Endothelial cell of umbilical vein (primary cell): ENCODE measurements around the gene TMEM94. TPM values are rescaled to one million over a fixed set of nuclear protein-coding genes. Genes with fewer than 3 reads are reported as not detected.

ENCODE experiments used
- BruUV-seq: library from RNA; stranded (reverse); fragments of 400-500 nt; replicated peaks from 2 replicates; lab custom pipeline; 2021; lab: Mats Ljungman, UMichigan
- CTCF ChIA-PET: fragments of 300-600, 350-600 bp; sonication (Branson Sonifier 250); formaldehyde crosslinking; loops from one replicate; lab custom pipeline; 2021; ENCODE audit warnings: antibody characterized with exemption, inconsistent platforms; lab: Charles Lee
- POLR2A ChIA-PET: fragments of 300-600, 350-600 bp; sonication (Branson Sonifier 250); formaldehyde crosslinking; loops from one replicate; lab custom pipeline; 2021; ENCODE audit warnings: antibody characterized with exemption, inconsistent platforms; lab: Charles Lee
- DNase-seq: peaks from one replicate; pipeline ENCODE4 v3.0.0-alpha.2; 2011; ENCODE audit warnings: low read depth, low spot score
- FAIRE-seq: peaks from 2 replicates; lab custom pipeline; 2011; peaks lifted over from hg19 to GRCh38; lab: Jason Lieb, UNC
- H2AFZ ChIP-seq: 2 replicates; pipeline ENCODE4 v1.6.0; 2012; ENCODE audit warnings: low read depth, low read length, control low read depth, inconsistent platforms
- H3K27ac ChIP-seq: 2 replicates; pipeline ENCODE4 v1.5.1; 2011; ENCODE audit warnings: low read depth, mild to moderate bottlenecking, control low read depth, low read length, moderate library complexity; ENCODE audit not compliant: insufficient read depth
- H3K27me3 ChIP-seq, 2 experiments: 2 replicates each; pipeline versions ENCODE4 v1.6.0 to v1.6.1; 2011; ENCODE audit warnings: low read length in 2 of 2, mixed read lengths in 1 of 2; ENCODE audit not compliant: control insufficient read depth in 2 of 2, insufficient read depth in 2 of 2
- H3K36me3 ChIP-seq, 2 experiments: 2 replicates in 1 of 2; 3 replicates in 1 of 2; pipeline ENCODE4 v1.5.1; 2011; ENCODE audit warnings: low read length in 2 of 2, mild to moderate bottlenecking in 1 of 2, moderate library complexity in 1 of 2; ENCODE audit not compliant: control insufficient read depth in 2 of 2, insufficient read depth in 2 of 2; ENCODE audit errors: extremely low read depth in 1 of 2
- H3K4me1 ChIP-seq: 3 replicates; pipeline ENCODE4 v1.5.1; 2011; ENCODE audit warnings: mild to moderate bottlenecking, low read length; ENCODE audit not compliant: control insufficient read depth, insufficient read depth; ENCODE audit errors: extremely low read depth
- H3K4me2 ChIP-seq: 2 replicates; pipeline ENCODE4 v1.6.1; 2011; ENCODE audit warnings: low read length, control low read depth, mixed read lengths; ENCODE audit not compliant: insufficient read depth
- H3K4me3 ChIP-seq, 3 experiments: fragments of 200-600 bp in 1 of 3; sonication (generic), shearing (Covaris generic) in 1 of 3; replicated peaks in 1 of 3; 2 replicates each; pipeline ENCODE4 v1.5.1; 2011 to 2016; ENCODE audit warnings: control low read depth in 3 of 3, low read length in 3 of 3, mild to moderate bottlenecking in 2 of 3, inconsistent platforms in 1 of 3, low read depth in 1 of 3, moderate library complexity in 1 of 3; ENCODE audit not compliant: insufficient read depth in 1 of 3
- H3K79me2 ChIP-seq: 2 replicates; pipeline ENCODE4 v1.6.0; 2012; ENCODE audit warnings: low read length, inconsistent platforms; ENCODE audit not compliant: control insufficient read depth, insufficient read depth
- H3K9ac ChIP-seq: replicated peaks from 2 replicates; pipeline ENCODE3; 2011; ENCODE audit warnings: low read length, control low read depth; ENCODE audit not compliant: insufficient read depth; ENCODE audit errors: extremely low read depth
- H3K9me1 ChIP-seq: replicated peaks from 3 replicates; pipeline ENCODE4 v1.6.0; 2011; ENCODE audit warnings: mild to moderate bottlenecking, low read length; ENCODE audit not compliant: control insufficient read depth, insufficient read depth; ENCODE audit errors: extremely low read depth
- H3K9me3 ChIP-seq: replicated peaks from 2 replicates; pipeline ENCODE4 v1.5.1; 2012; ENCODE audit warnings: low read length, inconsistent platforms; ENCODE audit not compliant: control insufficient read depth, insufficient read depth
- H4K20me1 ChIP-seq: replicated peaks from 2 replicates; pipeline ENCODE3; 2011; ENCODE audit warnings: mild to moderate bottlenecking, low read length; ENCODE audit not compliant: control insufficient read depth, insufficient read depth; ENCODE audit errors: extremely low read depth
- CTCF ChIP-seq, 2 donors: IDR thresholded peaks; 1 replicate in 1 of 2; 2 replicates in 1 of 2; pipeline ENCODE4 v1.5.1; 2011; ENCODE audit warnings: low read length in 2 of 2, mild to moderate bottlenecking in 2 of 2, moderate library complexity in 2 of 2, control low read depth in 1 of 2, inconsistent platforms in 1 of 2, low read depth in 1 of 2; ENCODE audit not compliant: insufficient read depth in 1 of 2; ENCODE audit errors: extremely low read depth in 1 of 2
- FOS ChIP-seq: IDR thresholded peaks from 2 replicates; pipeline ENCODE4 v1.6.1; 2011; ENCODE audit warnings: mild to moderate bottlenecking, low read length, moderate library complexity, borderline replicate concordance; ENCODE audit not compliant: insufficient read depth
- MYC ChIP-seq: IDR thresholded peaks from one replicate; pipeline ENCODE4 v1.6.1; 2011; ENCODE audit warnings: mild to moderate bottlenecking, low read depth, low read length
- dilution Hi-C: fragments of 300-500 bp; cut with MboI; formaldehyde crosslinking; loops from one replicate; pipeline ENCODE4 v1.15.0; 2019; ENCODE audit warnings: low sequenced_read_pairs; ENCODE audit not compliant: extremely low pct_ligation_motif_present
- intact Hi-C: fragments of 100-400 bp; cut with micrococcal nuclease; formaldehyde crosslinking; loops from one replicate; pipeline ENCODE4 v1.10.0; 2022
- polyA plus RNA-seq, 4 experiments: library from polyadenylated mRNA; depleted of rRNA in 3 of 4; stranded (reverse) in 3 of 4; unstranded in 1 of 4; fragments of >200 nt; gene quantifications; 2 replicates each; pipeline versions ENCODE4 v1.2.1 to v1.2.3, GENCODE V29; 2011 to 2012; ENCODE audit warnings: missing spikeins in 1 of 4
- total RNA-seq: library from RNA; stranded (reverse); gene quantifications from 2 replicates; pipeline ENCODE4 v1.2.3, GENCODE V29; 2021

Gene TMEM94
- total and polyA plus RNA-seq, 2 donors (not counting 3 experiments of a cell fraction or from before 2014, with no cell fraction given), result 69.2 to 75.9 TPM

- intact Hi-C loops (loop anchor here (1.0 kb wide), 4 partner anchors 89 to 298 kb away; partner anchors contain the start of gene MIF4GD), dilution Hi-C loops (no loop called here)
- H3K79me2 ChIP-seq, result no peaks in the 10 kb centered on the region
- no peaks in the 10 kb centered on the region for H3K9me1 ChIP-seq
- TF ChIP-seq CTCF (IDR thresholded peaks at IDR 0.05; ENCODE audit: extremely low read depth in 1 of 2, insufficient read depth in 1 of 2, low read depth in 1 of 2, low read length in 2 of 2) (peak; percentile 72 to 77), MYC (no peak)
- peak; percentile 74 for DNase-seq
- H3K27ac ChIP-seq, result no peak overlapping the region
- H3K4me3 ChIP-seq, result peak overlapping the region in 1 of 3 experiments; percentile 27
- no peaks in the 10 kb centered on the region for H3K9me3 ChIP-seq
- H3K4me1 ChIP-seq, result peaks cover 5% of the 10 kb centered on the region
- peak; percentile 92 for FAIRE-seq
- H3K9ac ChIP-seq, result no peak overlapping the region
- ChIA-PET CTCF (interaction anchor here (0.6 to 9.9 kb wide), 25 partner anchors 8 to 451 kb away, joined by 3 to 178 read pairs (median 5); partner anchors contain the start of genes GGA3, MIF4GD, MRPS7 and NUP85), POLR2A (interaction anchor here (0.6 to 1.0 kb wide), 2 partner anchors 91 to 259 kb away, joined by 3 to 4 read pairs; no protein-coding TSS in a partner anchor)
- H2AFZ ChIP-seq, result peak overlapping the region; percentile 88
- peak overlapping the region; percentile 48 for H3K4me2 ChIP-seq
- no TSS peak for BruUV-seq
- H3K27me3 ChIP-seq, result peaks cover 2 to 3% of the 10 kb centered on the region in 2 experiments
- H4K20me1 ChIP-seq, result no peaks in the 10 kb centered on the region
- no peaks in the 10 kb centered on the region for H3K36me3 ChIP-seq
These were observed 43.7 kb upstream of the TMEM94 start for GRCh38 chr17:75412455-75413317.

- Histone ChIP-seq H3K4me3 (no peak overlapping the region), H3K9ac (no peak overlapping the region), H3K4me2 (no peak overlapping the region), H4K20me1 (no peaks in the 10 kb centered on the region), H3K4me1 (peaks cover 5% of the 10 kb centered on the region), H3K9me1 (no peaks in the 10 kb centered on the region), H3K27ac (no peak overlapping the region), H3K36me3 (no peaks in the 10 kb centered on the region), H3K27me3 (peaks cover 0 to 3% of the 10 kb centered on the region in 2 experiments), H2AFZ (no peak overlapping the region), H3K9me3 (no peaks in the 10 kb centered on the region), H3K79me2 (no peaks in the 10 kb centered on the region)
- POLR2A ChIA-PET, result interaction anchor here (0.7 kb wide), 1 partner anchor 1179 kb away, joined by 4 read pairs; no protein-coding TSS in a partner anchor
- TF ChIP-seq CTCF (IDR thresholded peaks at IDR 0.05; ENCODE audit: extremely low read depth in 1 of 2, insufficient read depth in 1 of 2, low read depth in 1 of 2, low read length in 2 of 2) (no peak), MYC (no peak), FOS (no peak)
- BruUV-seq, result no TSS peak
- no peak for DNase-seq
- CTCF ChIA-PET, result interaction anchor here (1.7 kb wide), 1 partner anchor 92 kb away, joined by 12 read pairs; no protein-coding TSS in a partner anchor
- FAIRE-seq, result no peak
- dilution Hi-C loops (no loop called here), intact Hi-C loops (no loop called here)
These were observed 41.9 kb upstream of the TMEM94 start for GRCh38 chr17:75414488-75414887.
